GM08714 (cell line): ENCODE data around the gene VAT1L.

ENCODE experiments used
- H3K4me3 ChIP-seq: fragments of 200-500 bp; sonication (Bioruptor generic); 2 replicates; pipeline ENCODE4 v1.5.1; 2014; ENCODE audit warnings: mild to moderate bottlenecking, low read length, inconsistent platforms
- ZNF274 ChIP-seq: IDR thresholded peaks from 2 replicates; pipeline ENCODE4 v1.6.1; 2012; ENCODE audit warnings: mild to moderate bottlenecking, low read depth, low read length

VAT1L gene

DNA sequence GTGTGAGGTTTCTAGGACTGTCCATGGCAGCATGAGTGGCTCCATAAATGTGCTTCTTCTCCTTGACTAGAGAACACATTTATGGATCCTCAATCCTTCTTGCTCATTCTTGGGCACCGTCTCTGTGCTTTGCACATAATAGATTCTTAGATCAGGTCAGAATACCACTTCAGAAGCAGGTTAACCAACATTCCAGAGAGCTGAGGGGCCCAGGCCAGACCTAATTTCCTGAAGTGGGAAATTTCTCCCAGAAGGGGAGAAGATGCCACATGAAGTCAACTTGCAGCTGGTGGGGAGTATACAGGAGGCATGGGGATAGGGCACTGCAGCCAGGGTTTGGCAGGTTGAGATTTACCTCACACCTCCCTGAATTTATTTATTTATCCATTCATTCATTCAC lies 24.4 kb upstream of the VAT1L start:
- no peak overlapping the region for H3K4me3 ChIP-seq
- no peak for TF ChIP-seq ZNF274

GRCh38 chr16:77767211-77767610 lies 21.2 kb upstream of the VAT1L start:
- H3K4me3 ChIP-seq: no peak overlapping the region
- TF ChIP-seq ZNF274: no peak

- no peak for TF ChIP-seq ZNF274
- H3K4me3 ChIP-seq: no peak overlapping the region
These were observed 20.5 kb upstream of the VAT1L start for GRCh38 chr16:77767826-77768225.

DNA sequence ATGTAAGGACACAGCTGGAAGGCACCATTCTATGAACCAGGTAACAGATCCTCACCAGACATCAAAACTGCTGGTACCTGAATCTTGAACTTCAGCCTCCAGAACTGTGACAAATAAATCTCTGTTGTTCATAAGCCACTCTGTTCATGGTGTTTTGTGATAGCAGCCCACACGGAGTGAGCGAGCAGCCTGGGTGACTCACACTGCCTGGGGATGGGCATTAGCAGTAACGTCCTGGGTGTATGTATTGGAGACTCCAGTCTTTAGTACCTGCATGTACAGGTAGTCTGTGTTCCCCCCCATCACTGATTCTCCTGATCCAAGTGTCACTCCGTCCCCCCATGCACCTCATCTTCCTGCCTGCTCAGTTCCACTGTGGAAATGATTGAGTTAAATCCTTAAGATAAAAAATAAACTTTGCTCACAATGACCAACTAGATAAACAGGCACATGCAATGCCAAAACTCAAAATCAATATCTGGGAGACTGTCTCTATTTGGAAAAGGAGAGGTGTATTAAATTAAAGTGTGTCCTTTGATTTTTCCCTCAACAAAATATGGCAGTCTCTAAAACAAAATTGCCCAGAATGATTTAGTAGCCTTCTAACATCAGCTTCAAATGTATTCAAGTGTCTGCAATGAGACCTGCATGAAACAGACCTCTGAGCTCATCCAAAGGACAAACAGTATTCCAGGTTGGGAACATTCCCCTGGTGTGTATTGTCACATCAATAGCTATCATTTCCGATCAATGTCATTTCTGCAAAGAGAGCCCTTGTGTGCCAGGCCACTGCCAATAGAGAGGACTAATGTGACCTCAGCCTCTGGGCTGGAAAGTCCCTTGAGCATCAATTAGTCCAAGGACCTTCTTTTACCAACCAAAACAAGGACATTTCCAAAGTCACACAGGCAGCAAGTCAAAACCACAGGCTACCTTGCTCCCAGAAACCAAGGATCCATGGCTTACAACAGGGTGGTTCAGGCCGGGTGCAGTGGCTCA lies 12.2 kb upstream of the VAT1L start:
- no peak for TF ChIP-seq ZNF274
- H3K4me3 ChIP-seq: no peak overlapping the region

- no peak for TF ChIP-seq ZNF274
These were observed 10.6 kb upstream of the VAT1L start for GRCh38 chr16:77777745-77778144.

GRCh38 chr16:77780378-77780837 lies 8.0 kb upstream of the VAT1L start:
- no peak overlapping the region for H3K4me3 ChIP-seq
- no peak for TF ChIP-seq ZNF274

More at GRCh38 chr16:77777745-77778144, 10.6 kb upstream of the VAT1L start:
- no peak overlapping the region for H3K4me3 ChIP-seq

GRCh38 chr16:77781091-77781490 lies 7.3 kb upstream of the VAT1L start:
- TF ChIP-seq ZNF274: no peak

DNA sequence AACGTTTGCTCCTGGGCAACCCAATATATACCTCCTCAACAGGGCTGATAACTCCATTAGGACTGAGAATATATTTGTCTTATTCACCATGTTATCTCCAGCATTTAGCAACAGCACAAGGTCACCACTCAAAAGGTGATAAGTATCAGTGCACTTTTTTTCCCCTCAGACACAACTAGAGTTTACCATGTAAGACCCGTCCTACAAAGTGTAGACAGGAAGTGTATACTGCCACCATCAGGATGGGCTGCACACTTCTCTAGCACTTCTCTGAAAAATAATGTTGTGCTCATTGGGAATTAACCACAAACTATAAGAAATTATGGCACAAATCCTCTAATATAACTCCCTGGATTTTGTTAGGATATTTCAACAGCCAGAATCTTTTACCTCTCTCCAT lies 5.7 kb upstream of the VAT1L start:
- no peak for TF ChIP-seq ZNF274
- no peak overlapping the region for H3K4me3 ChIP-seq

More at GRCh38 chr16:77781091-77781490, 7.3 kb upstream of the VAT1L start:
- H3K4me3 ChIP-seq: no peak overlapping the region

DNA sequence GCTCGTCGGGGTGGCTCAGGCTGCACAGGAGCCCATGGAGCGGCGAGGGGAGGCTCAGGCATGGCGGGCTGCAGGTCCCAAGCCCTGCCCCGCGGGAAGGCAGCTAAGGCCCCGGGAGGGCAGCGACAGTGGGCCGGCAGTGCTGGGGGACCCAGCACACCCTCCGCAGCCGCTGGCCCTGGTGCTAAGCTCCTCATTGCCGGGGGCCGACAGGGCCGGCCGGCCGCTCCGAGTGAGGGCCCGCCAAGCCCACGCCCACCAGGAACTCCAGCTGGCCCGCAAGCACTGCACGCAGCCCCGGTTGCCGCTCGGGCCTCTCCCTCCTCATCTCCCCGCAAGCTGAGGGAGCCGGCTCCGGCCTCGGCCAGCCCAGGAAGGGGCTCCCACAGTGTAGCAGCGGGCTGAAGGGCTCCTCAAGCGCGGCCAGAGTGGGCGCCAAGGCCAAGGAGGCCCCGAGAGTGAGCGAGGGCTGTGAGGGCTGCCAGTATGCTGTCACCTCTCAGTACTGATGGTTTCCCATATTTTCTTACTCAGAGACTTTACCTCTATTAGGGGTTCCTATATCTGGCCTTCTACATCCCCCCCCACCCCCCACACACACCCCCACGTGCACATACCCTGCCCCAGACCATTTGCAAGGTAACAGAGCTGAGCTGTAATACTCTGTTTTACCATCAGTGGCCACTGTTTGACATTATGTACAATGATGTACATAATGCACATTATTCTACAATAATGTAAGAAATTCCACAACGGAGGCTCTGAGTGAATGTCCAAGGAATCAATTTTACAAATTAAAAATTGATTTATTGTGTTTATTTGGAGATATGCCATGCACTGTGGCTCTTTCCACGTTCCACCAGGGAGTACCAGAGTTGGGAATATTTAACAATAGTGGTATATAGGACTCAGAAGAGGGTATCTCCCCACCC lies 3.7 kb upstream of the VAT1L start:
- TF ChIP-seq ZNF274: no peak
- no peak overlapping the region for H3K4me3 ChIP-seq

DNA sequence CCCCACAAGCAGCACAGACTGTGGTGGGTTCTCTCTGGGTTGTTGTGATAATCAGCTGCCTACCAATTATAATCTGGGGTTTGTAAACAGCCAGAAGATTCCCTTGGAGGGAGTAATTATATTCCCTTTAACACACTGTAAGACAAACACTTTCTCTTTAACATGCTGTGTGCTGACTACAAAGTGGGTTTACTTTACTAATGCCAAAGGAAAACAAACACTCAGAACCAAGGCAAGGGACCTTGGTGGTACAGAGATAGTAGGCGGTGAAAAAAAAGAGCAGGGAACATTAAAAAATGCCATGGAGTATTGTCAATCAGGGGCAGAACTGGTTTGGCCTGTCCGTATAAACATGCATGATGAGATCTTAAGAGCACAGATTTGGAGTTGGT lies 3.0 kb upstream of the VAT1L start:
- no peak overlapping the region for H3K4me3 ChIP-seq
- no peak for TF ChIP-seq ZNF274

DNA sequence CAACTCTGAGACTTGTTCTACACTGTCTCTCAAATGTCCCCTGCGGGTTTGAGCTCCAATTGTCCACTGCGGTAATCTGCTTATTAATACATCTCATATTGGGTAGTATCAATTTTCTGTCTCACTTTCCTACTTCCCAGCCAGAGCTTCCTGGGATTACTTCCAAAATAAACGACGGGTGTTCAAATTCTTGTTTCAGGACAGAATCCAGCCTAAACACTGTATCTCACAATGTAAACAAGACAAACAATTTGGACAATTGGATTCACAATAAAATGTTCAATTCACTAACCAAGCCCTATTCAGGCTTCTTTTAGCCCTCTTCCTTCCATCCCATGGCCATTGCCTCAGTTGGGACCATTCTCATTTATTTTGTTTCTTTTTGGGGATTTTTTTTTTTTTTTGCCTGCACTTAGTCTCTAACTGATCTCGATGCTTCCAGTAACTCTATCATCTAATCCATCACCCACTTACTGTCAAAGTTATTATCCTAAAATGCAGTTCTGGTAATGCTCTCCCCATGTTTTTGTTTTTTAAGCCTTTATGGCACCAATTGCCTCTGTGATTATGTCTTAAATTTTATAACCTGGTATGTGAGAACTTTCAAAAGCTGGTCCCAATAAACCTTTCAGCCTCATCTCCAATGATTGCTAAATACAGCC lies 2.0 kb upstream of the VAT1L start:
- no peak overlapping the region for H3K4me3 ChIP-seq
- TF ChIP-seq ZNF274: no peak

GRCh38 chr16:77787452-77787851 lies 912 bp upstream of the VAT1L start:
- no peak overlapping the region for H3K4me3 ChIP-seq
- no peak for TF ChIP-seq ZNF274

DNA sequence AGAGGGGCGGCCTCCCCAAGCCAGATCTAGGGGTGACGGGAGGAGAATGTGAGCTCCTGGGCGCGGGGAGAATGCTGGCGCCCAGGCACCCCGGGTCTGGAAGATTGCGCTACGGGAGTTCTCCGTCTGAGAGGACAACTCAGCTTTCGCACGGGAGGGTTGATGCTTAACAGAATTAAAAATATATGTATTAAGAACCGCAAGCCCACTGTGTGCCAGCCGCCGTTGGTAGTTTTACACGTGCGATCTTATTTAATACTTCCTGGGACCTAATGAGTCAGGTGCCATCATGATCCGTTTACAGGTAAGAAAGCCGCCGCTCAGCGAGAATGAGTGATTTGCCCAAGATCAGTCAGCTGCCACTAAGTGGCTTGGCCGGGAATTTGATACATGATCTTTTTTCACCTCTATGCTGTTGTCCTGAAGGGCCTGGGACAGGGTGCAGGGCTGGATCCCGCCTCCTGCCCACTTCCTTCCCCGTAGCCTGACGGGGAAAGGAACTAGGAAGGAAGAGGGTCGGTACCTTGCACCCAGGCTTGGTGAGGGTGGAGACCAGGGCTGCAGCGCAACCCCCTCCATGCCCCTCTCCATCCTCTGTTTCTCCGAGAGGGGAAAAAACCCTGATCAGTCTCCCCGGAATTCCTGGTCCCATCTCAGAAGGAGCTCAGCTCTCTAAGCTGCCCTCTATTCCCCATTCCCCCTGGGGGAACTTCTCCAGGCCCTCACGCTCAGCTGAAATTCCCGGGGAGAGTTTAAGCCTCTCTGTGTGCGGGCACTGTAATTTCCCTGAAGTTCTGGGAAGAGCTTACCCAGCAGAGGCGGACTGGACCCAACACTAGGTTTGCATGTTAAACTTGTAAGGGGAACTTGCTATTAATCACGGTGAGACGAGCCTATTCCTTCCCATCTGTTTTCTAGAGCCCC lies 983 bp downstream of the VAT1L start:
- no peak for TF ChIP-seq ZNF274
- no peak overlapping the region for H3K4me3 ChIP-seq
